HG02759 (cell line): ENCODE measurements around the gene NFIA.
"Not testable (repeated sequence)": the region's sequence is repeated elsewhere in the genome, so short reads cannot be mapped to it uniquely, and the experiment has no call there.

ENCODE experiments used
- ATAC-seq: cut with Tn5 transposase; IDR thresholded peaks from one replicate; pipeline ENCODE4 v1.9.1; 2021; ENCODE audit warnings: mild to moderate bottlenecking, moderate library complexity; ENCODE audit not compliant: unreplicated experiment

Gene NFIA

DNA sequence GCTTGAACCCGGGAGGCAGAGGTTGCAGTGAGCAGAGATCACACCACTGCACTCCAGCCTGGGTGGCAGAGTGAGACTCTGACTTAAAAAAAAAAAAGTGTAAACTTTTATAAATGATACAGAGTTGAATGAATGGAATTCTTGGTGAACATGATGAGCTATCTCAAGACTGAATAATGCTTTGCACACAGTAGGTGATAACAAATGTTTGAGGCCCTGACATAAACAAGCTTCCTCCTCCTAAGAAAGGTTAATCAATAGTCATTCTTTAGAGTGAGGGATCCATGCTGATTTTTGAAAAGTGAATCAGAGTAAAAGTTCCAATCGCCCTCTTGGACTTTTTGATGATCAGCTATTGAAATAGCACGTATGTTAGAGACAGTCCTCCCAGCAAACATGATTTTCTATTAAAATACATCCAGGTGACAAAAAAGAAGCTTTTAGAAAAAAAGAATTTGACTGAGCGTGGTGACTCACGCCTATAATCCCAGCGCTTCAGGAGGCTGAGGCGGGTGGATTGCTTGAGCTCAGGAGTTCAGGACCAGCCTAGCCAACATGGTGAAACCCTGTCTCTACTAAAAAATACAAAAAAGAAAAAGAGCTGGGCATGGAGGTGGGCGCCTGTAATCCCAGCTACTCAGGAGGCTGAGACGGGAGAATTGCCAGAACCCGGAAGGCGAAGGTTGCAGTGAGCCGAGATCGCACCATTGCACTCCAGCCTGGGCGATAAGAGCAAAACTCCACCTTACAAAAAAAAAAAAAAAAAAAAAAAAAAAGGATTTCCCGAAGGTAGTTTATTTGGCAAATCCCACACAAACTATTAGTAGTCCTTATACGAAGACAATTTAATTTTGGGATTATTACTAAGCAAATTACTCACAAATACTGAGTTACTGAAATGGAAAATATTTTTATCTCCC lies 181.8 kb downstream of the NFIA start:
- no peak for ATAC-seq

DNA sequence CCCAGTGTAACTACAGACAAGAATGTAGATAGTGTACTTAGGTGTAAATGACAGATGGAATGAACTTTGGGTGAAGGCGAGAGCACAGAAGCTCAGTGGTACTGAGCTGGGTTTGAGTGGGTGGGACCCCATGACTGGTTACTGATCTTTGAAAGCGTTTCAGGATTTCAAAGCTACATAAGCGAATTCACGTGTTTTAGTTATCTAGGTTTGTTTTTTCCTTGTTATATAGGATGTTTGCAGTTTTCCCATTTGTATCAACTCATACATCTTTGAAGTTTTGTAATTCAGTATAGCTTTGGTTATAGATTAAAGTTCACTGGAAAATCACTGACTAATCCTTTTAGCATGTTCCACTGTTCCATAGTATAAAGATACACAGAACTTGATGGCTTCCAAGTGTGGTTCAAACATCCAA lies 182.5 kb downstream of the NFIA start:
- no peak for ATAC-seq

DNA sequence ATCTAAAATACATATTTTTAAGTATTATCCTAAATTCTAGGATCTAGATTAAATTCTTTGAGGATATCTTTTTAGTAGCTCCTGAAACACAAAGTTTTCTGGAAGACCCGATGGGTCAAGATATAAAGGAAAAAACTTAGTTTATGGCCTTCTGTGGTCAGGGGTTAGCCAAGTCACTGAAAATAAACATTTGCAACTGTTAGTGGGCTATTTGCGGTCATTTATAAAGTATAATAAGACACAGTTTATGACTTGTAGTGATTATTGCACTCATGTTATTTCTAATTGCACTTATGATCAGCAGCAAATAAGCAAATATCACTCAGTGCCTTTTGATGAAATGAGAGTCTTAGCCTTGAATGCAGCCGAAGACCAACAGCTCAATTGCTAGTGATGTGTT lies 183.3 kb downstream of the NFIA start:
- ATAC-seq: no peak

DNA sequence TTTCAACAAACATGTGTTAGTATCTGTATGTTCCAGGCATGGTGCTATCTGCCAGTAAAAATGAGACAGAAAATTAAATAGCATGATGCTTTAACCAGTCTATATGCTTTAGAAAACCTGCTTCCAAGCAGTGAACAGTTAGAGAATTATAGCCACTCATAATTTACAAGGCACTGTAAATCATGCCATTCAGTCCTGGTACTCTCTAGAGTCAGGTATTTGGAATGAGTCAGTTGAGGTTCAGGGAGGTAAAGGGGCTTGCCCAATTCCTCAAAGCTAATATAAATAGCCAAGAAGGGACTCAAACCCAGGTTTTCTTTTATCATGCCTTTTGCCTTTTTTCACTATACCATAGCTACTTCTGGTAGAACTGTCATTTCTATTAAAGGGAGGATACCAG lies 184.4 kb downstream of the NFIA start:
- ATAC-seq: no peak

DNA sequence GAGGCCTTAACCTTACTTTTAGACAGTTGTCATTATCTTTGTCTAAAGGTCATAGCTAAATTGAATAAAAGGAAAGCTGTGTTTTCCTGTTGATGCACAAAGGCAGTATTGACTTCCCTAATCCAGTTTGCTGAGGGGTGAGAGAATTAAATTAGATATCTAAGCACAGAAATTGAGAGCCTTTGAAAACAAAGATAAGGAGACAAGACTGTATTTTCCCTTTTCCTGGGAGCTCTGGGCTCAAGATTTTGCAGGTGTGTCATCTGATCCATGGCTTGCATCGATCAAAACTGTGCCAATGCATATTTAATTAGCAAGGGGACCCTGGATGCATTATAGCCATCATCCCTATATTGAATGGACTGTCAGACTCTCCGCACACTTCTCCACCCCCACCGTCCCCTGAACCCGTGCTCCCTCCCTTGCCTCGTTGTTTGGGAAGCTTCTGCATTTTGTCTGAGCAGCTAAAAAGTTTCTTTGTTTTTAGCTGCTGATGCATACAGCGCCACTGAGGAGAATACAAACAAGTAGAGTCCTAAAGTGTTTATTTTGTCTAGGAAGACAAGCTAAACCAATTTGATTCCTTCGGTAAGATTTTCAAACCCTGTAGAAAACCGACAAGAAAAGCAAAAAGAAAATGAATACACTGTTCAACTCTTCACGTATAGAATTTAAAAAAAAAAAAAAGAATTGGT lies 186.3 kb downstream of the NFIA start:
- no peak for ATAC-seq

DNA sequence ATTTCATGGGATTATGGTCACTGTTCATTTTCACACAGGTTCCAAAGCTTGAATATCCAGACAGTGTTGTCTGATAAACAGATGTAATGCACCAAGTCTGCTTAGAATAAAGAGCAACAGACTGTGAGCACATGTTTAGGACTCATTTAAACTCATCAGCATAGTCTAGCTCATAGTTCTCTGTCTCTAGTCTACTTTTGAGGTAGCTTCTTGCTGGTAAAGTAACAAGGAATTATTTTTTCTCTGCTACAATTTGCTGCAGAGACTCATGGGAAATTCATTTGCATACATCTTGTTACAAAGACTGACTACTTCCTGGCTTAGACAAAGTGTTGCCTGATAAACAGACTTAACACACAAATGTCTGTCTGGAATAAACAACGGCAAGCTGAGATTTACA lies 187.2 kb downstream of the NFIA start:
- no peak for ATAC-seq

DNA sequence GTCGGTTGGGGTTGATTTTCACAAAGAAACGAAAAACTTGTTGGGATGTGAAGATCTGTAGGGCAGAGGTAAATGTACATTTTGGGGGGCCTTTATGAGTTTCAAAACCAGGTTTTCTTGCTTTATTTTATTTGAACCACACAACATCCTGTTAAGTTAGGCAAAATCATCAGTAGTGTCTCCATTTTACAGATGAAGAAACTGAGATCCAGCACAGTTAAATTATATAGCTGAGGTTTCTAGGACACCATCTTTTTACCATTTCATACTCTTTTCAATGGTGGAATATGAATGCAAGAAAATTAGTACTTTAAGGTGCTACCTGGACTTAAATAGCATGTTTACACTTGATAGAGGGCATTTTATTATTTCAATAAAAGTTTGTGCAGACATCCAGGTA lies 187.7 kb downstream of the NFIA start:
- no peak for ATAC-seq

DNA sequence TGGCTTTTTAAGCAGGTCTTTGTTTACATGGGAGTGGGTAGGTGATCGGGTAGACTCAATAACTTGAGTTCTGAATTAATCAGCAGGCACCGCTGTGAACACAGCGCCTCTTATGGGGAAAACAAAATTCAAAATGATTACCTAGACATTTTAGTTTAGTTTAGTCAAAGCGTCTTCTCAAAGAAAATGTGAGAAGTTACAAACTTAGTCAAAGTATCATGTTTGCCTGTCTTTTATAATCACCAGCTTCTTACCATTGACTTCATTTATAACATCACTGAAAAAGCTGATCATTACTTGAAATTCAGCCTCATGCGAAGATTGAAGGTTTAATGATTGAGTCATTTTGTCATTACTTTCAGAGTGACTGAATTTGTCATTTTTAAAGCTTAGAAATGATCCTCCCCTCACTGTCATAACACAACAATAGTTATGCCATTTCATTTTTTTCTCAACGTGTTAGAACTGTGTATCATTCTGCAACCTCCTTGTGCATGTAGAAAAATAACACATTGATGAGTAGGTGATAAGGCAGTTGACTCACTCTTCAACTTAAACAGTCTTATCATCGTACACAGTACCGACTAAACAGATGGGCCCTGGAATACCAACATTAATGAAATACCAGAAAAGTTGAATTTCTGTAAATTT lies 188.5 kb downstream of the NFIA start:
- no peak for ATAC-seq

DNA sequence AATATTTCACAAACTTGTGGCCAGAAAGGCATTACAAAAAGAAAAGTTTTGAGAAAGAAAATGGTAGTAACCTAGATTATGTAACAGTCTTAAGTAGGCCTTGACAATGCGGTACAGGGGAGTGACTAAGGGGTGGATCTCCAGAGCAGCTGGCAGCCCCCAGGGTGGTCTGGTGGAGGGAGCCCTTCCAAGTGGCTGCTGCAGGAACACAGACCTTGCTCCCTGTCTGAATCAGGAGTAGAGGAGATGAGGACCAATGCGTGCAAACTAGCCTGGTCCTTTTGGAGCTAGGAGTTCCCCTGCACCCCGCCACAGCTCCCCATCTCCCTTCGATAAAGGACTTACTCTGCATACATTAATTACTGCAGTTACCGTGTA lies 189.0 kb downstream of the NFIA start:
- ATAC-seq: no peak

DNA sequence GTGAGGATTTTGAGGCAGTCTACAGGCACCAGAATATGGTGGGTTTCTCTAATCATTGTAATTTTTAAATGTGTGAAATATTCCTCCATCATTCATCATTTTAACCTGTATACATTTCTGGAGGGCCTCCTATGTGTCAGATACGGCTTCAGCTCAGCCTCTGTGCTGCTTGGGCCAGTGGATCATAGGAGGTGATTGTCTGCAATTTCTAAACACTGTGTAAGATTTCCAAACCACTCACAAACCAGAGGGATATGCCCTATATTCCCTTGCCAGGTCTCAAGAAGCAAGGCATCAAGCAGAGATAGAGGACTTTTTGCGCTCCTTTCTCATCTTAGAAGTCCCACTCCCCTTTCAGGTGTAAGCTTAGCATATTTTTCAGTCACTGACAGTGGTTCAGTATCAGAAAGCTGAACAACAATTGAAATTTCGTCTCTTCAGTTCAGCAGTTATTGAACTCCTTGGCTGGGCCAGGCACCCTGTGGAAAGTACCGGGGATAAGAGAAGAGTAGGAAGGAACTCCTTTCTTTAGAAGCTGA lies 190.9 kb downstream of the NFIA start:
- ATAC-seq: no peak

DNA sequence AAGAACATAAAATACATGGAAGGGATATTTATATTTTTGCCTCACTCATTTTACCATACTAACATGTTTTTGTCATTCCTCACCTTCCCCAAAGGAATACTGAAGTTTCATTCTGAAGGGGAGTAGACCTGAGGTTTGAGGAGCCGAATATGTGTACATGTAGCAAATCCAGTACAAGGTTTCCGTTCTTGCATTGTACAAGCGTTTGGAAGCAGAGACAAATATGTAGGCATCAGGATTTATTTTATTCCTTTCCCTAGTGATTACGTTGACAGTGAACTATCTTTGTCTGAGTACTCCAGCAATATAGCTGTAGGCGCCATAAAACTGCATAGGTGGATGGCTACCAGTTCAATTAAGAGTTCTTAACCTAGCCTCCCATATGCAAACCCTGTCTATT lies 191.5 kb downstream of the NFIA start:
- ATAC-seq: no peak

DNA sequence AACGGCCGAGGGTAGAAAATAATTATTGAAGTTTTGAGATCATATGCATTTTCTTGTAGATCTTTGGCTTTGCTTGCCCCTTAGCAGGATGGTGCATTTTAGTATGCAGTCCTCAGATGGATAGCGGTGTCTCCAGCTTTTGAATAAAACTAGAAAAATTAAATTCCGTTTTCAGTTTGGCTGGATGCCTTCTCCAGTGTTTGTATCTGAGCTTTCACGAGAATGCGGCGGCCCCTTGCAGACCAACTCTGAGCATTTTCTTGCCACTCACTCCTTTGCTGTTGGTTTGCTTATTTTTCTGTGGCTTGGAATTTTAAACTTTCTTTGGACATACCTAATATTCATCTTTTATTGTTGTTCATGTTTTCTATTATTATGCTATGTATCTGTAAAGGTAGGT lies 192.6 kb downstream of the NFIA start:
- ATAC-seq: no peak

DNA sequence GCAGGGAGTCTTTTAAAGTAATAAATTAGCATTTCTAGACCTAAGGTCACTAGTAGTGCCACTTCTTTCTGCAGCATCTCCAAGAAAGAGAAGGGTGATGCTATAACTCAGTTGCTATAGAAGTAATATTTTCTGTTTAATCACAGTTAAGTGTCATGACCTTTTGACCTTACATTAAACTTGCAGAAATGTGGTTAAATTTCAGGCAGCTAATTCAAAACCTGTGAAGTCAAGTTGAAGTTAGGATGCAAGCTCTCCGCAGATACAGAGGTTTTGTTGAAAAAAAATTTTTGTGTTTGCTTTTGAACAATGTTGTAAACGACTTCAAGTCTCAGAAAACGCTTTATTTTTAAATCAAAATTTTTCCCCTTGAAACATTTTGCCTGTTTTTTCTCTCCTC lies 193.9 kb downstream of the NFIA start:
- ATAC-seq: no peak

DNA sequence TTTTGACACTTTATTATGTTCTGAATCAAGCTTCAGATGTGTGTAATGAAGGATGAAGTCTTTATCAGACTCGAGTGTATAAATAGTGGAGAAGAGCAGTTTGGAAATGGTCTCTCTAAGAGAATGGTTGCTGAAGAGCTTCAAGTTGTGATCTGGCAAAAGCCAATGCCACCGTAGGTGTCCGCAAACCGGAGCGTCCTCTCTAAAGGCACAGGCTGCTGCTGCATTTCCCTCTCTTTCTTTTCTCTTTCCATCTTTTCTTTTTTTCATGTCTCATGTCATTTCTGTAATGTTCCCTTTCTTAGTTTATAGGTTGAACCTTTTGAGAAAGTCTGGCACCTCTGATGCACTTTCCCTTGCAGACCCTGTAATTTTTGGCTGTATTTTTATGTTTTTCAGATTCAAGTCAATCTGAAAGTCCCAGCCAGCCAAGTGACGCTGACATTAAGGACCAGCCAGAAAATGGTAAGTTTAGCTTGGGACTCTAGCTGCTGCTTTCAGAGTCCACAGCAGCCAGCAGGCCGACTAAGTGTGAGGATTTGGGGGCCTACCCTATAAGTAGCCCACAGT lies 194.8 kb downstream of the NFIA start:
- ATAC-seq: no peak

DNA sequence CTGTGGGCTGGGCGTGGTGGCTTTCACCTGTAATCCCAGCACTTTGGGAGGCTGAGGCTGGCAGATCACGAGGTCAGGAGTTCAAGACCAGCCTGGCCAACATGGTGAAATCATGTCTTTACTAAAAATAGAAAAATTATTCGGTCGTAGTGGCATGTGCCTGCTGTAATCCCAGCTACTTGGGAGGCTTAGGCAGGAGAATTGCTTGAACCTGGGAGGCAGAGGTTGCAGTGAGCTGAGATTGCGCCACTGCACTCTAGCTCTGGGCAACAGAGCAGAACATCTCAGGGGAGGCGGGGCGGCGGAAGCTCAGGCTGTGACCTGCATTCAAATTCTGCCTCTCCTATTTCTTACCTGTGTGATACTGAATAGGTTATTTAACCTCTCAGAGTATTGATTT lies 196.1 kb downstream of the NFIA start:
- ATAC-seq: not testable (repeated sequence)

DNA sequence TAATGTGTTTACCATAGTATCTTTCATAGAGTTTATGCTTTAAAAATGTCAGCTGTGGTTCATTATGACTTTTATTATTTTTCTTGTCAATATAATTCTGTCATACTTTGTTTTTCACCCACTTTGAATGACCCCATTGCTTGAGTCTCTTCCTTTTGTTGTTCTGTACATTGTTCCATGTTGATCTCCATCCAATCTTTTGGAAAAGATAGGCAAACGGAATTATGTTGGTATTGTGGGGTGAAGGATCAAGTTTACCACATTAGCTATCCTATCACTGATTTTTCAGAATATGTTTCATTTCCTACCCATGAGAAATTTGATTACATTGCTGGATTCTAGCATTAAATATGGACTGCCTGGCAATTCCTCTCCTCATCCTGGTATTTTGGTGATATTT lies 196.6 kb downstream of the NFIA start:
- ATAC-seq: no peak

DNA sequence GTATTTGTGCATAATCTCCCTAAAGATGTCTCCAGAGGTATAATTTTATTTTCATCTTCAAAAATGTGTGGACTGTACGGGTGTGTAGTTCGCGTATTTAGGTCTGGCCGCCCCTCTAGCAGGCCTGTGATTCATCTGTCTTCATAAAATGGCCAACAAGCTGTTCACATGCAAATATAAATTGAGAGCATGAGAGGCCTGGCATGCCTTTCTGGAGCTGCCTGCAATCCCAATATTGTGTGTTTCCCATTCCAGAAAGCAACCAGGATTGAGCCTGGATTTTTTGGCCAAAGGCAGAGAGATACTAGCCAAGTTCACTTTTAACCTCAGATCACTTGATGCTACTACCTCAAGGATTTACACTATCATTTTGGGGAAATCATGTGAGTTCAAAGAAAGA lies 197.2 kb downstream of the NFIA start:
- no peak for ATAC-seq

DNA sequence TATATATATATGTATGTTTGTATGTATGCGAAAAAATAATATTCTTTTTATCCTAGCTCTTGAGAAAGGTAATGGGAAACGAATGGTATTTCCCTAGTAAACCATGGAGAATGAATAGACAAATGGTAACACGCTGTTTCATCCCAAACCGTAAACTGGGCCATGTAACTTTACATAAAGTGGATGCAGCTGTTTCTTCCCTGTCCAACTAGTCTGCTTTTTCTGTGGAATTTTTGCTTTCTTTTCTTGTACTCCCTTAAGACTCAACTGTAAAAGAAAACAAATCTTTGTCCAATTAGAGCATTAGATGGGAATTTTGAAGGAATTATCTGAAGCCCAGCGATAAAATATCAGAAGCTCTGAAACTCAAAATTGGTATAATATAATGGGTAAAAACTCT lies 198.1 kb downstream of the NFIA start:
- ATAC-seq: no peak

DNA sequence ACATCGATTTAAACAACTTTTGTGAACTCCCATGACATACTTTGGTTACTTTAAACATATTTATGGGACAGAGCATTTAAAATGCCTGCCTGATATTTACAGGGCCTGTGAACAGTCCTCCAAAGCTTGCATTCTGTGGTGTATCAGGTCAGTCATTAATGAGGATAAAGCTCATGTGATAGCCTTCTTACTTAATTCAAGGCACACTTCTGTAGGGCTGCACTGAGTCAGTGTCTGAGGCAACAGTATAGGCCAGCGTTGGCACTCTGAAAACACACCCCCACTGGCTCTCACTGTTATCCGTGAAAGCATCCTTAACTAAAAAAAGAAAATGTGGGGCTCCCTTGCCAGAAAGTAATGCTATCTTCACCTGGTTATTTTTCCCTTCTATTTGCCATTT lies 200.0 kb downstream of the NFIA start:
- no peak for ATAC-seq

DNA sequence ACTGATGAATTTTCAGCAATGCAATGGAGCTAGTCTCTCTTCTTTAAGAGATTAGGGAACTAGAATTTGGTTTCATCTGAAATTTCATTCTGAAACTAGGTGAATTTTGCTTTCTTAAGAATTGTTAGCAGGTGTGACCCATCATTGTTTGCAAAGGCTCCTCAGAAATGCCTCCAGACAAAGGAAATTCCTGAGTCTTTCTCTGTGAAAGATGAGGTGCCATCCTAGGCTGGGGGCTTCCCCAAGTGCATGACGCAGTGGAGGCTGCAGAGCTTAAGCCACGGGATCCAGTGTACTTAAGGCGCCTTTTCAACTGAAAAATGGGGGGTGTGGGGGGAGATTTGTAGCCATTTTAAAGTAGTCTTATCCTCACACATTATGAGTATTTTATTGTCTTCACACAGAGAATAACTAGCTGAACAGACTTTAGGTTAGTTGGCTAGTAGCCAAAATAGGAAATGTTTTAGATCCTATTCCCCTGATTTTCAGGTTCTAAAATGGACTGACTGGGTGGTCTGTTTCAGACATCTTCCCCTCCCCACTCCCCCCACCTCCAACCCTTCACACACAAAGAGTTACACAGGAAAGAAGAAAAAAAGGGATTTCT lies 202.0 kb downstream of the NFIA start:
- no peak for ATAC-seq

DNA sequence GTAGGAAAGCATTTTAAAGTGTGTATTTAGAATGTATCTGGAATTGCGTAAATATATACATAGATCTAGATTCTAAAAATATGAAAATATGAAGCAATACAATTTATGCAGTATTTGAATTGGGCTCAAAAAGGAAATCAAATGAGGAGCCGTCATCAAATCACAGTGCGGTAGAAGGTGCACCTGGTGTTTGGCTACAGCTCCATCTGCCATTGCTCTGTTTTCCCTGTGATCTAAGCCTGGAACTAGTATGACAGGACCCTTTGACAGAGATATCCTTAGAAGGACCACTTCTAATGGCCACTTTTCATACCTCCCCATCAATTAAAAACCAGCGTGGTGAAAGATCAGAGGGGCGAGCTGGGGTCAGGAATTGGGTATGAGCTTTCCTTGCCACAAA lies 202.6 kb downstream of the NFIA start:
- no peak for ATAC-seq
